AG04449 (cell line): ENCODE measurements around the gene MAP4K4.

ENCODE experiments used
- CTCF ChIA-PET: fragments of 350-600 bp; formaldehyde crosslinking; extraction: SDS; loops from one replicate; lab custom pipeline; 2021; ENCODE audit warnings: antibody characterized with exemption; lab: Yijun Ruan, JAX
- POLR2A ChIA-PET: fragments of 400-600, 350-600 bp; formaldehyde crosslinking; extraction: SDS; loops from one replicate; lab custom pipeline; 2020; ENCODE audit warnings: antibody characterized with exemption, inconsistent platforms; lab: Yijun Ruan, JAX
- DNase-seq: peaks from one replicate; pipeline ENCODE4 v3.0.0-alpha.2; 2010; ENCODE audit warnings: low read depth, low spot score
- H3K4me3 ChIP-seq: 2 replicates; pipeline ENCODE4 v1.5.1; 2011; ENCODE audit warnings: low read depth, mild to moderate bottlenecking, control low read depth, low read length
- CTCF ChIP-seq: IDR thresholded peaks from one replicate; pipeline ENCODE4 v1.5.1; 2011; ENCODE audit warnings: mild to moderate bottlenecking, moderate library complexity, low read length, control low read depth, inconsistent platforms; ENCODE audit not compliant: insufficient read depth; ENCODE audit errors: missing control alignments

Gene MAP4K4

GRCh38 chr2:101678379-101678778 is 19.1 kb upstream of the MAP4K4 start:
- no peak for TF ChIP-seq CTCF
- ChIA-PET CTCF (no interaction called here), POLR2A (no interaction called here)
- DNase-seq, result no peak
- H3K4me3 ChIP-seq, result no peak overlapping the region

GRCh38 chr2:101679037-101679726 is 18.3 kb upstream of the MAP4K4 start:
- ChIA-PET POLR2A (no interaction called here), CTCF (no interaction called here)
- TF ChIP-seq CTCF, result no peak
- peak; percentile 44 for DNase-seq
- H3K4me3 ChIP-seq, result no peak overlapping the region

GRCh38 chr2:101679801-101680487 is 17.6 kb upstream of the MAP4K4 start:
- TF ChIP-seq CTCF, result no peak
- ChIA-PET CTCF (no interaction called here), POLR2A (no interaction called here)
- DNase-seq, result no peak
- no peak overlapping the region for H3K4me3 ChIP-seq

- CTCF ChIA-PET, result interaction anchor here (1.3 kb wide), 1 partner anchor 264 kb away, joined by 4 read pairs; no protein-coding TSS in a partner anchor
Observed at GRCh38 chr2:101682311-101682710, 15.2 kb upstream of the MAP4K4 start.

GRCh38 chr2:101684313-101684712 is 13.2 kb upstream of the MAP4K4 start:
- ChIA-PET POLR2A (no interaction called here), CTCF (no interaction called here)
- H3K4me3 ChIP-seq, result no peak overlapping the region
- DNase-seq, result no peak
- TF ChIP-seq CTCF, result no peak

More at GRCh38 chr2:101682311-101682710, 15.2 kb upstream of the MAP4K4 start:
- no peak overlapping the region for H3K4me3 ChIP-seq
- DNase-seq, result no peak
- POLR2A ChIA-PET, result no interaction called here
- no peak for TF ChIP-seq CTCF

- ChIA-PET CTCF (interaction anchor here (1.2 kb wide), 1 partner anchor 269 kb away, joined by 6 read pairs; no protein-coding TSS in a partner anchor), POLR2A (no interaction called here)
- no peak for TF ChIP-seq CTCF
- no peak for DNase-seq
- no peak overlapping the region for H3K4me3 ChIP-seq
Observed at GRCh38 chr2:101688261-101688660, 9.2 kb upstream of the MAP4K4 start.
